Activated naive CD4-positive, alpha-beta T cell treated with anti-CD3 and anti-CD28 coated beads, Interleukin-2, amount 50 U/mL, for 16 hours (primary cell): ENCODE results near the gene CACNA1C.
A peak's percentile ranks its signal among the peaks of the same experiment; 100 is the strongest.

Source experiments
- DNase-seq: peaks from one replicate; pipeline ENCODE4 v3.0.0-alpha.2; 2020

CACNA1C gene

GRCh38 chr12:2378835-2379330 is 326.1 kb downstream of the CACNA1C start:
- no peak for DNase-seq

- DNase-seq, result no peak
Observed at GRCh38 chr12:2380946-2381345, 328.2 kb downstream of the CACNA1C start.

GRCh38 chr12:2382370-2383155 is 329.8 kb downstream of the CACNA1C start:
- DNase-seq, result no peak

- no peak for DNase-seq
Observed at GRCh38 chr12:2383325-2384028, 330.7 kb downstream of the CACNA1C start.

GRCh38 chr12:2384029-2384386 is 331.2 kb downstream of the CACNA1C start:
- no peak for DNase-seq

- DNase-seq, result no peak
Observed at GRCh38 chr12:2384533-2385351, 332.0 kb downstream of the CACNA1C start.

GRCh38 chr12:2385529-2385928 is 332.7 kb downstream of the CACNA1C start:
- no peak for DNase-seq

GRCh38 chr12:2386566-2386965 is 333.8 kb downstream of the CACNA1C start:
- no peak for DNase-seq

- no peak for DNase-seq
Observed at GRCh38 chr12:2387103-2387834, 334.5 kb downstream of the CACNA1C start.

GRCh38 chr12:2389079-2389790 is 336.4 kb downstream of the CACNA1C start:
- no peak for DNase-seq

- no peak for DNase-seq
Observed at GRCh38 chr12:2390133-2390532, 337.3 kb downstream of the CACNA1C start.

GRCh38 chr12:2390850-2391390 is 338.1 kb downstream of the CACNA1C start:
- no peak for DNase-seq

GRCh38 chr12:2391740-2392331 is 339.0 kb downstream of the CACNA1C start:
- no peak for DNase-seq

- DNase-seq, result no peak
Observed at GRCh38 chr12:2393016-2393415, 340.2 kb downstream of the CACNA1C start.

- no peak for DNase-seq
Observed at GRCh38 chr12:2393996-2394395, 341.2 kb downstream of the CACNA1C start.

GRCh38 chr12:2395354-2395977 is 342.7 kb downstream of the CACNA1C start:
- peak; percentile 27 for DNase-seq

GRCh38 chr12:2396448-2396871 is 343.7 kb downstream of the CACNA1C start:
- no peak for DNase-seq

GRCh38 chr12:2397356-2398045 is 344.7 kb downstream of the CACNA1C start:
- no peak for DNase-seq

- DNase-seq, result no peak
Observed at GRCh38 chr12:2401040-2401439, 348.3 kb downstream of the CACNA1C start.

- no peak for DNase-seq
Observed at GRCh38 chr12:2402073-2402579, 349.3 kb downstream of the CACNA1C start.
